CMK (cell line): ENCODE results near the gene LRRFIP1.
"Not testable (repeated sequence)": the region's sequence is repeated elsewhere in the genome, so short reads cannot be mapped to it uniquely, and the experiment has no call there.

Source experiments
- DNase-seq: peaks from one replicate; pipeline ENCODE4 v3.0.0-alpha.2; 2010; ENCODE audit warnings: low read depth

Gene LRRFIP1

DNA sequence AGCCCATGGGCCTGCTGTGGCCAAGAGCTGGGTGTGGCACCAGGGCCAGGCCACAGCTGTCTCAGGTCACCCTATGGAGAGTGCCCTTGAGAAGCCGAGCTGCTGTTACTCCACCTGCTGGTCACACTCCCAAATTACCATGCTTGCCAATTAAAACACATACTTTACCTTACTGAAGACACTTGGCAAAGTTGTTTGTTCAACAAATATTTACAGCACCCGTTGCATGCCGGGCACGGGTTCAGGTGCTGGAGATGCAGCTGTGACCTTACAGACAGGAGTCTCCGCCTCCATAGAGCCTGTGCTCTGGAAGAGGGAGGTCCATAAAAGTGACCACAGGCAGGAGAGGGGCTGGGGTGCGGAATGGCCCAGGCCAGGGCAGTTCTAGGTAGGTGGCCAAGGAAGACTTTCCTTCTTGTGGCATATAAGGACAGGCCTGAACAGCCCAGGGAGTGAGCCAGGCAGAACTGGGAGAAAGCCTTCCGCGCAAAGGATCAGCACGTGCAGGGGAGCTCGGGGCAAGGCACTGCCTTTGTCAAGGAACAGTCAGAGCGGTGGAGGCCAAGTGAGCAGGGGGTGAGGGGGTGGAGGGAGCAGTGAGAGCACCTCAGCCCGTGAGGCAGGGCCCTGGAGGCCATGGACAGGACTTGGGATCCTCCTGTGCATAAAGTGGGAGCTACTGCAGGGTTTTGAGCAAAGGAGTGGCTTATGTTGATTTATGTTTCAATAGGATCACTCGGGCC lies 147.6 kb downstream of the LRRFIP1 start:
- no peak for DNase-seq

GRCh38 chr2:237779521-237779920 lies 152.1 kb downstream of the LRRFIP1 start:
- DNase-seq: no peak

DNA sequence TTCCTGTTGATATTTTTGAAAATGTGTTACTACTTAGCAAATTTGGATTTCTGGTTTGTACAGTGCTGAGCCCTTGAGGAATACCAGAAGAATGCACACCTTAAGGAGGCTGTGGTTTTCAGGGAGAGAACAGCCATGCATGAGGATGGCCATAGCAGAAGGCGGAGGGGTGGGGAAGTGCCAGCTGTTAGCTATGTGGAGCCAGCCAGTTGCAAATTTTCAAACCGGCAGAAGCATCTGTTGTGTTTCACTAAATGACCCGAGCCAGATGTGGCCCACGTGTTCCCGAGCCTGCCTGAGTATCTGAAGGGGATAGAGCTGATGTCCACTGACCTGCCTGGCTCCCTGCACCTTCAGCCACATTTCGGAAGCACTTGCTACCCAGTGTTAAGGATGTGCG lies 154.8 kb downstream of the LRRFIP1 start:
- DNase-seq: no peak

GRCh38 chr2:237783678-237784077 lies 156.3 kb downstream of the LRRFIP1 start:
- not testable (repeated sequence) for DNase-seq

DNA sequence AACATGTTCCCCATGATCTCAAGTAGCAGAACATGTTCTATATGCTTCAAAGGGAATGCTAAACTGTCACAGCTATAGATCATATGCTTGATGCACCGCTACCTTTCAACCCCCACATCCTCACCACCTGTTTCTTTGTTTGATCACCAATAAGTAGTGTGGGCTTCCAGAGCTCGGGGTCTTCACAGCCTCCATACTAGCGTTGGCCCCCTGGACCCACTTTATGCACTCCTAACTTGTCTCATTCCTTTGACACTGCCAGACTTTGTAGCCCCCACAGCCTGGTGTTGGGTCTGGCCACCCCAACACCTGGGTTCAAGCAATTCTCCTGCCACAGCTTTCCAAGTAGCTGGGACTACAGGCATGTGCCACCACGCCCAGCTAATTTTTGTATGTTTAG lies 159.5 kb downstream of the LRRFIP1 start:
- no peak for DNase-seq

DNA sequence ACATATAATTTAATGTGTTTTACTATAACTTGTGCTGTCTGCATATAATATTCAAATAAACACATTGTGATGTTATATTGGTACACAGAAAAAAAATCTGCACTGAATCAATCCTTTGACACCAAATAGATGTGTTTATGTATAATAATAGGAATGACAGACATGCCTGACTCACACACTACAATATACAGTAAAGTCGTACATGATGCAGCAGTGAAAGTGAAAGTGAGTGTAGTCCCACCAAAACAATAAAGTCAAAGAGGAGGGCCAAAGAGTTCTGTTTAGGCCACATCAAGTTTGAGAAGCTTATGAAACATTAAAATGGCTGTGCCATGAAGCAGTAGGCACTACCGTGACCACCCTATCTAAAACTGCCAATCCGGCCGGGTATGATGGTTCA lies 163.0 kb downstream of the LRRFIP1 start:
- DNase-seq: no peak

DNA sequence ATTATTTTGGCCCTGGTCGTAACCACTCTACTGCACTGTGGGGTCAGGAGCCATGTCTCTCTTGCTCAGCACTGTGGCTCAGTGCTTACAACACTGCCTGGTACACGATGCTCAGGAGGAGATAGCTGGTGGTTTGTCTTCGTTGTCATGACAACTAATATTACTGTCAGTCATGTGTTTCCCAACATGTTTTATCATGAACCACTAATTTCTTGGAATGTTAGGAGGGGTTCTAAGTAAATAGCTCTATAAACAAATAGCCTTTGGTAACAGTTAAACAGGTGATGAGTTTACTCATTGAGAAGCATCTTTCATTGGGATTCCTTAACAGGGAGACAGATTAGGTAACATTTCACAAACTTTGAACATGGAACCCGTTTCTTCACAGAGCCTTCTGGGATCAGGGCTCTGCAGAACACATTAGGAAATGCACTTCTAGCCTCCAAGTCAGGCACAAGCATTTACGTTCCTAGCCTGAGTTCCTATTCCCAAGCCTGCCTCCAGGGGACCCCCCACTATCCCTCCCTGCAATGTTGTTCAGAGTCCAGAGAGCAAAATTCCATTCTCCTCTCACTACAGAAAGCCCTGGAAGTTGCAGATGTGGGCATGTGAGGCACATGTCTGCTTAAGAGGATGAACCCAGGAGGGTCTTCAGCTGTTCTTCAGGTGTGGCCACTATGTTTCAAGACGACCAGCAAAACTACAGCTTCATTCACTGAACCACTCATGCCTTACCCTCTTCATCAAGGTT lies 164.8 kb downstream of the LRRFIP1 start:
- no peak for DNase-seq

- DNase-seq: no peak
Observed at GRCh38 chr2:237797253-237797652, 169.9 kb downstream of the LRRFIP1 start.

DNA sequence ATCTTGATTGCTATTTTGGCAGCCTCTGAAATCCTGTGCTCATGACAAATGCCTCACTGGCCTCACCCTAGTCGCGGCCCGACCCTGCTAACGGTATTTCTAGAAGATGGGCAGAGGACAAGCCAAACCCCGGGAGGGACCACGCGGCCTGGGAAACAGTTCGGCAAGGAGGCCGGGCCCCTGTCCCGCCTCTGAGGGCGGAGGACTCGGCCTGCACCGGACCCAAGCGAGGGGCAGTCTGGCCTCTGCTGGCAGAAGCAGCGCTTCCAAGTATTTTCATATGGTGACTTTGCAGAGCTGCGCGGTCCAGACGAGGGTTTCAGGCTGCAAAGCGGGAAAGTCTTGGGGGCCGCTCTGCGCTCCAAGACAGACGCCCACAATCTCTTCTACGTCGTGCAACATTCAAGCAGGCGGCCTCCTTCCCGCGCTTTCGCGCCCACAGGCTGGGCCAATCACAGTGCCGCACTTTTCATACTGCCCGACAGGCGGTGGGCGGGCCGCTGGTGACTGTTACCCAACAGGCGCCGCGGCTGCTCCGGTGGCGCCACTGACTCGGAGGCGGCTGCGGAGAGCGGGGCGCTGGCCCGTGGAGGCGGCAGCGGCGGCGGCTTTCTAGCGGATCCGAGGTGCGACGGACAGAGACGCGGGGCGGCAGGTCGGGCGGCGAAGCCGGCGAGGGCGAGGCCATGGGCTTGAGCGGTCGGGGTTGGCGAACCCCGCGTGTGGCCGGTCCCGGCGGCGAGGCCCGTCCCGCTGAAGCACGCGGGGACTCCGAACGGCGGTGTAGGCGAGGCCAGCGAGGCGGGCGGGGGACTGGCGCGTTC lies 171.1 kb downstream of the LRRFIP1 start, which contains the start of gene RBM44:
Gene RBM44, plus strand, starts transcription at position 544 of the 824 bp plus-strand sequence. CDS start 14,831 bp downstream, outside the sequence.
- DNase-seq: no peak

DNA sequence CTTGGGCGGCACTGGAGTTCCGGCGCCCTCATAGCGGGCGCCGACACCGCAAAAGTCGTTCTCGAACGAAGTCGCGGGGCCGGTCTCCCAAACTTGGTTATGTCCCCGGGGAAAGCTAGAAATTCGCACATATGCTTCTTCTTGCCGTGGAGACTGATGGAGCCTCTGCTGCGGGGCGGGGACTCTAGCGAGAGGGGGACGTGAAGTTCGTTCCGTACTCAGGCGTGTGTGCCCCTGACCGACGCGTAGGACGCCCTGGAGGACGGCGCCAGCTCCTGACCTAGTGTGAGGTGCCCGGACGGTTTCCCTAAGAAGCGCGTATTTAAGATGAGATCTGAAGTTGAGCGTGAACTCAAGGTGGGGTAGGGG lies 171.7 kb downstream of the LRRFIP1 start:
- DNase-seq: no peak

DNA sequence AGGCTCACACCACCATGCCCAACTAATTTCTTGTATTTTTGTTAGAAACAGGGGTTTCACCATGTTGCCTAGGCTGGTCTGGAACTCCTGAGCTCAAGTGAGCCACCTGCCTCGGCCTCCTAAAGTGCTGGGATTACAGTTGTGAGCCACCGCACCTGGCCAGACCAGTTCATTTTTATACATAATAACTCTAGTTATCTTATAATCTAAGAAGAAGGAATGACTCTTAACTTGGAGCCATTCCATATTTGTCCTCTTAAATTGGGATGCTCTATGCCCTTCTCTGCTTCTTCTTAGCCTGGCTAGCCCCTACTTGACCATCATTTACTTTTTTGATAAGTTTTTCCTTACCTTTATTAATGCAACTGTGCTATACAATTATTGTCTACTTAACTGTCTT lies 174.1 kb downstream of the LRRFIP1 start:
- no peak for DNase-seq

DNA sequence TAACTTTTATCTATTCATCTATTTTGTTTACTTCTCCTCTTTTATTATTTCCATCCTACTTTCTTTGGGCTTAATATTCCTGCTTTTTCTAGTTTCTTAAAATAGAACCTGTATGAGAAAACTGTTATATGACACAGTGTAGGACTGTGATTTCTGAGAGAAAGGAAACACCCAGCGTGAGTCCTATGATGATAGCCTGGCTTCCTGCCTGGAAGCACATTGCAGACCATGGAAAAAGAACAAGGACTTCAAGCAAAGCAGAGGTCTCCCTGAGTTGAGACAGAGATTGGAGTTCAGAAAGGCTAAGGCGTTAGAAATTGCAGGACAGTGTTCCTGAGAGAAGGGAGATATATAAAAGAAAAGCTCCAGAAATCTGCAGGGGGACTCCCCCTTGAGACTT lies 178.9 kb downstream of the LRRFIP1 start:
- DNase-seq: no peak

DNA sequence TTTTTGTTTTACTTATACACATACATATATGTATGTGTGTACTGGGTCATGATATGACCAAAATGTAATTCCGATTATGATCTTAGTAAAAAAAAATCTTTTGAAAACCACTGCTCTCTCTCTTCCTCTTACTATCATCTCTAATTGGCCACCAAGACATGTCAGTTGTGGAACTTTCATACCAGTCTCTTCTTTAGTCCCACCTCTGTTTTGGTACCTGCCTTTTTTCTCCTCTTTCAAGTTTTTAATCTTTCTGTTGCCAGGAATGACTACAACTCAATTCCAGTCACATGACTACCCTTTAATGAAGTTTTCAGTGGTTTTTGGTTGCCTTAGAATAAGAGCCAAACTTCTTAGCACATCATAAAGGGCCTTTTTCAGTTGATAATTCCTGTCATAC lies 188.2 kb downstream of the LRRFIP1 start:
- no peak for DNase-seq

DNA sequence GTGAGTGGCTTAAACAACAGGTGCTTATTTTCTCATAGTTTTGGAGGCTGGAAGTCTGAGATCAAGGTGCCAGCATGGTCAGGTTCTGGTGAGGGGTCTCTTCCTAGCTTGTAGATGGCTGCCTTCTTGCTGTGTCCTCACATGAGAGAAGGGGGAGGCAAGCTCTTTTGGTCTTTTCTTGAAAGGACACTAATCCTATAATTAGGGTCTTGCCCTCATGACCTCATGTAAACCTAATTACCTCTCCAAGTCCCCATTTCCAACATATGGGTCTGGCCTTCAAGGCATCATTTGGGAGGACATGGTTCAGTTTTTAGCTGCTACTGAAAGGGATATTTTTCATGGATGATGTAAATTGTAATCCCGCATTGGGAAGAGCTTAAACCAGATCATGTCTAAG lies 189.1 kb downstream of the LRRFIP1 start:
- DNase-seq: no peak

- no peak for DNase-seq
Observed at GRCh38 chr2:237818066-237818473, 190.7 kb downstream of the LRRFIP1 start.

DNA sequence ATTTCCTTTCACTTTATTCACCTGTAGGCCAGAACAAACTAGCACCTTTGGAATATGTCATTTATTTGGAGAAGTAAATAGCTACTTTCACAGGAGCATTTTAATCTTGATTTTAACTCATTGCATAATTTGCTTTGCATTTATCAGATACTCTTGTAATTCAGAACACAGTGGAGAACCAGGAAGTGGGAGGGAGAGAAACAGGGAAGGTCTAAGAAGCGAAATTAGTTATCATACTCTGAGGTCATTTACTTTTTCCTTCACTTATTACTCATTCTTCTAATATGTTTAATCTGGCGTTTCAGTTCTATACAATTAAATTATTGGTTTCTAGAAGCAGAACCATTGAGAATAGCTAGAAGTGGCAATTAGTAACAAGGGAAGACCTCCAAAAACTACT lies 191.8 kb downstream of the LRRFIP1 start:
- DNase-seq: no peak

DNA sequence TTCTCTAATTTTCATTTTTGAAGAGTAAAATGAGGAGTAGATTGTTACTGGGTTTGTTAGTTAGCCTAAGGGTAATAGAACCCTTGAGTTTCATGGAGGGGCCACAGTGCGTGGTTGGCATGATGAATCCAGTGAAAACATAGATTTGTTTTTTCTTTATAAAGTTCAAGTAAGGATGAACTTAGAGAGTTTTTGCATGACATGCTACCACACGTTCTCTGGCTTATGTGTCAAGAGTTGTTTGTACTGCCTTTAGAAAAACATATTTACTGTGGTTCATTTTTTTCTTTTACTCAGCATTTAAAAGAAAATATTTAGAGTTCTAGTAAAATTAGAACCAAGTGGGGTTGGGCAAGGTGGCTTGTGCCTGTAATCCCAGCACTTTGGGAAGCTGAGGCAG lies 193.0 kb downstream of the LRRFIP1 start:
- DNase-seq: no peak

GRCh38 chr2:237823544-237823943 lies 196.2 kb downstream of the LRRFIP1 start:
- no peak for DNase-seq

GRCh38 chr2:237824085-237824484 lies 196.7 kb downstream of the LRRFIP1 start:
- DNase-seq: no peak

DNA sequence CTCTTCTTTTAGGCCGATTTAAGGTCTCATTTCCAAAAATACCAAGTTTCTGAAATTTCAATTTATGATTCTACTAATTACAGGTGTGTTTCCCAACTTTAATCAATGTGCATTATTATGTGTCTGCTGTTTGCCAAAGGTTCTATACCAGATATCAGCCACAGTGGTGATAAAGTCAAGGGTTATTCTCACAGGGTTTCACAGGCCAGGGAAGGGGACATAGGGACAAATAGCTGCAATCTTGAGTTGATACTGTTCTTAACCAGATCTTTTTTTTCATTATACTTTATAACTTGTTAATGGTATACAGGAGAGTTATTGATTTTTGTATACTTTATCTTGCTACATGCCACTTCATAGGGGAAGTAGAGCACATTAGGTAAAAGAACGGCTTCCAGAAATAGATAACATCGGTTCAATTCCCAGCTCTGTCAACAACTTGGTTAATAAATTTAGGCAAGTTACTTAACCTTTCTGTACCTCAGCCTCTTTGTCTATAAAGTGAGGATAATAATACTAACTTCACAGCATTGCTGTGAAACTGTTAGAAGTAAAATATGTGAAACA lies 200.1 kb downstream of the LRRFIP1 start:
- DNase-seq: no peak
